DMS114 treated with DMSO at 0.1 percent for 48 hours (cell line): ENCODE measurements around the gene ADGRG1.
"Not testable (repeated sequence)": the region's sequence is repeated elsewhere in the genome, so short reads cannot be mapped to it uniquely, and the experiment has no call there.

Experiments
- DNase-seq: peaks from one replicate; lab custom pipeline; 2025; ENCODE audit not compliant: unreplicated experiment; lab: John Stamatoyannopoulos, UW

The ADGRG1 gene

DNA sequence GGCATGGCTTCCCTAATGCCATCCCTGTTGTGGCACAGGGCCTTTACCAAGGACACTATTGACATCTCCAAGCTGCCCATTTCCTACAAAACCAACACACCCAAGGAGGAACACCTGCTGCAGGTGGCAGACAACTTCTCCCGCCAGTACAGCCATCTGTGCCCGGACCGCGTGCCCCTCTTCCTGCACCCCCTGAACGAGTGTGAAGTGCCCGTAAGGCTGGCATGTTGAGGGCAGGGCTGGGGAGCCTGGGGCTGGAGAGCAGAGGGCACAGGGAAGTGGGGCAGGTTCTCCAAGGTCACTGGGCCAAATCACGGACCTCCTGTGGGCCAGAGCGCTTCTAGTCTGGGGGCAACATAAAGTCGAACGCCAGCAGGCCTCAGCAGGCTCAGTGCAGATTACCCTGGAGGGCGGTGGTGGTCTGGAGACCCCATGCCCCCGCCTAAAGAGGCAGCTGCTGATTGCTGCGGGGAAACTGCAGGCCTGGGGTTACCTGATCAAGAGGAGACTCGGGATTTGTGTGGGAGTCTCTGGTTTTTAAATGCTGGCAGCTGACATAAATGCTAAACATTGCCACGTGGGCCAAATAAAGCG, 70.5 kb downstream of the ADGRG1 start:
- DNase-seq: no peak

DNA sequence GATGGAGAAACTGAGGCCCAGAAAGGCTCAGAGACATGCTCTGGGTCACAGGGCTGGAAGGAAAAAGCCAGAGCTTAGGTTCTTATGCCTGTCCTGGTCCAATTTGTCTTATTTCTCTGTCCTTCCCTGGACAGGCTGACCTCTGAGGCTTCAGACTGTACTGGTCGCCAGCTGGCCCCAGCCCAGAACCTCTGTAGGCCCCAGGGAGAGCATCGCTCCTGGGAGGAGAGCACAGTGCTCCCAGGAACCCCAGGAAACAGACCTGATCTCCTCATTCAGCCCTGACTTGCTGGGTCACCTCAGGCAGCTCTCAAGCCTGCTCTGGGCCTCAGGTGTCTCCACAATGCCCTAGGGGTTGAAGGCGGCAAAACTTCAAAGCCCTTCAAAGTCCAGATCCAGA, 71.1 kb downstream of the ADGRG1 start:
- DNase-seq: no peak

DNA sequence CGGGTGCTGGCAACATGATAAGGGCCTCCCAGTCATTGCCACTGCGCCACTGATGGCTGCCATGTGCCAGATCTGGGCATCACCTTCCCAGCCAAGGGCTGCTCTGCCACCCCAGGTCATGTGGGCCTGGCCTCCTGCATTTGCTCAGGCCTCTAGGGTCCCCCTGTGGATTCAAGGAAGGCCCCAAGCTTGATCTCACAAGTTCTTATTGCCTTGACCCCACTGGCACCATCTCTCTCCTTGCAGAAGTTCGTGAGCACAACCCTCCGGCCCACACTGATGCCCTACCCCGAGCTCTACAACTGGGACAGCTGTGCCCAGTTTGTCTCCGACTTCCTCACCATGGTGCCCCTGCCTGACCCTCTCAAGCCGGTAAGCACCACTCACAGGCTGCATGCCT, 71.5 kb downstream of the ADGRG1 start:
- no peak for DNase-seq

DNA sequence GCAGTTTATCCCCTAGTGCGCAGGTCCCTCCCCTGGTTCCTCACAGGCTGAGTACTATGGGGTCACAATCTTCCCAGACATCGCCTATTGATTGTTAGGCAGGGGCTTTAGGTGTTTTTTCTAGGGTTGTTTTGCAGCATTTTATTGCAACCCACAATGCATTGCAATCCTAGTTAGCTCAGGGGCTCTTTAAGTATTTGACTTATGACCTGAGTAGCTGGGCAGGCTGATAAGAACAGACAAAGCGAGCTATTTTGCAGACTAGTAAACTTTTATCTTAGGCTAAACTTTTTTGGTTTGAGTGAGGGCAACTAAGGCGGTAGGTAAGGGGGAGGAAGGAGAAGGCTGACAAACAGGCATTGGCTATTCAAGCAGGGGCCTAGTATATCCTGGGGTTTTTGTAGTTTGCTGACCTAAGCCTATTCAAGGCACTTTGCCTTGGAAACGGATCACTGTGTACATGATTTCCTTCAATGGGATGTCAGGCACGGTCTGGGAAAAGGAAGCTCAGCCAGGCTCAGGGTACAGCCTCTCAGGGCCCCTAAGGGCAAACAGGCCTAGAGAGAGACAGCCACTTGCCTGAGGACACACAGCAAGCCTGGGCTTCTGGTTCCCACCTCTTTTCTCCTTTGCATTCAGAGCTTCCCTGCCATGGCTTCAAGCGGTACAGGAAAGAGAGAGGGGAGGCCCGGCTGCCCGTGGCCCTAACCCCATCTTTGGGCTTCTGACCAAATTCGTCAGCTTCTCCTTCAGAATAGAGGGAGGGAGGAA, 72.5 kb downstream of the ADGRG1 start:
- no peak for DNase-seq

- no peak for DNase-seq
These were observed 73.4 kb downstream of the ADGRG1 start for GRCh38 chr16:57701759-57702371.

DNA sequence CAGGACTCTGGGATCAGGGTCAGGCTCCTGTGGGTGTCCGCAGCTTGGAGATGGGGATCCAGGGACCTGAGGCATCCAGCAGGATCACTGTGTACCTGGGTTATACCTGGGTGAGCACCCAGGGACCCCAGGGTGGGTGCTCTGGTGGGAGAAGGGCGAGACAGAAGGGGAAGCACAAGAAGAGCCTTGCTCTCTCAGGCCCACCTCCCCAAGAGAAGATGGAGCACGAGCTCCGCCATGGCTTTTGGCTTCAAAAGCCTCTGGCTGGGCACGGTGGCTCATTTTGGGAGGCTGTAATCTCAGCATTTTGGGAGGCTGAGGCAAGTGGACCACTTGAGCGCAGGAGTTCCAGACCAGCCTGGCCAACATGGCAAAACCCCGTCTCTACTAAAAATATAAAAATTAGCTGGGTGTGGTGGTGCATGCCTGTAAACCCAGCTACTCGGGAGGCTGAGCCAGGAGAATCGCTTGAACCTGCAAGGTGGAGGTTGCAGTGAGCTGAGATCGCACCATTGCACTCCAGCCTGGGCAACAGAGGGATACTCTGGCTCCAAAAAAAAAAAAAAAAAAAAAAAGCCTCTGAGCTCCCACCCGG, 75.1 kb downstream of the ADGRG1 start:
- DNase-seq: no peak

DNA sequence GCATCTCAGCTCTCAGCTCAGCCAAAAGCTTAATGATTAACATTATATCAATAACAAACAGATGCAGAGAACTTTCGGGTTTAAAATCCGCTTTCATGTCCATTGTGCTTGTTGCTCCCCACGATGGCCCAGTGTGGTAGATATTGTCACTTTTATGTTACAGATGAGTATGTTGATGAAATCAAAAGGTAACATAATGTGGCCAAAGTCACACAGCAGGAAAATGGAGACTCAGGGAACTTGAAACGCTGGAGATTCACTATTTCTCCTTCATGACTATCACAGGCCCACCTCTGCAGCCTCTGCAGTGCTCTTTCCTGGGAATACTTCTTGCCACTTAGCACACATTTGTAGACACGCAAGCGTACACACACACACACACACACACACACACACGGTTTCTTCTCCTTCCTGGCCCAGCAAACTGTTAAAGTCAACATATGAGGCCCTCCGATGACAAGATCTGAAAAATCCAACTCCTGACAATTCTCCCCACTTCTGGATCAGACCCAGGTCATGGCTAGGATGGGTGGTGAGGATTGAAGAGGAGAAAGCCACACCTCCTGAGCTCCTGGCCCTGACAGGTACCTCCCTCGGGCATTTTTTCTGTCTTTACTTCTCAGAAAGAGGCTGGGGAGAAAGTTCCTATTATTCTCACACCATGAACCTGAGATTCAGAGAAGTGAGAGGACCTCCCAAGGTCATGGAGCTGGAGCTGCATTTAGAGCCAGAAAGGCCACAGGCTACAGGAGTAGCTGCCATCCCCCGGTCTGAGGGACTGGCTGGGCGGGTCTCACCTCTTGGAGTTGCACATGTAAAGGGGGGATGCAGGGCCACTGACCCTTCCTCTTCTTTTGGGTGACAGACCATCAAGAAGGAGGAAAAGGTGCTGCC, 75.8 kb downstream of the ADGRG1 start:
- no peak for DNase-seq

DNA sequence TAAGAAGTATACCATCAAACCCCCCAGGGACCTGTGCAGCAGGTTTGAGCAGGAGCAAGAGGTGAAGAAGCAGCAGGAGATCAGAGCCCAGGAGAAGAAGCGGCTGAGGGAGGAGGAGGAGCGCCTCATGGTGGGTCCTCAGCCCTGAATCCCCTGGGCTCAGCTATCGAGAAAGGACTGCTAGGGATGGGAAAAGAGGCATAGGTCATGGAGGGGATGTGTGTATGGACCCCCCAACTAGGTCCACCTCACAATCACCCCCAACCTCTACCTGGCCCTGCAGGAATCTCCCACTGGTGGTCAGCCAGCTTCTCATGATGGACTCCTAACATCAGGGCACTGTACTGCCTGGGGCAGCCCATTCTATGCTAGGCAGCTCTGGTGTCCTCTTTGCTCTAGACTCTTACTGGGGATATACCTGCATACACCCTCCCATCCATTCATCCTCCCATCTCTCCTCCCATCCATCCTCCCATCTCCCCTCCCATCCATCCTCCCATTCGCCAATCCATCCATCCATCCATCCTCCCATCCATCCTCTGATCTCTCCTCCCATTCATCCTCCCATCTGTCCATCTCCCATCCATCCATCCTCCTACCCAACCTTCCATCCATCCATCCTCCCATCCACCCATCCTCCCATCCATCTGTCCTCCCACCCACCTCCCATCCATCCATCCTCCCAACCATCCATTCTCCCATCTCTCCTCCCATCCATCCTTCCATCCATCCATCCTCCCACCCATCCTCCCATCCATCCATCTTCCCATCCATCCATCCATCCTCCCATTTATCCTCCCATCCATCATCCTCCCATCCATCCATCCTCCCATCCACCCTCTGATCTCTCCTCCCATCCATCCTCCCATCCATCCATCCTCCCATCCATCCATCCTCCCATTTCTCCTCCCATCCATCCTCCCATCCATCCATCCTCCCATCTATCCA, 76.7 kb downstream of the ADGRG1 start:
- no peak for DNase-seq

GRCh38 chr16:57706717-57707116, 78.3 kb downstream of the ADGRG1 start:
- no peak for DNase-seq

GRCh38 chr16:57707331-57707730, 78.9 kb downstream of the ADGRG1 start:
- DNase-seq: no peak

DNA sequence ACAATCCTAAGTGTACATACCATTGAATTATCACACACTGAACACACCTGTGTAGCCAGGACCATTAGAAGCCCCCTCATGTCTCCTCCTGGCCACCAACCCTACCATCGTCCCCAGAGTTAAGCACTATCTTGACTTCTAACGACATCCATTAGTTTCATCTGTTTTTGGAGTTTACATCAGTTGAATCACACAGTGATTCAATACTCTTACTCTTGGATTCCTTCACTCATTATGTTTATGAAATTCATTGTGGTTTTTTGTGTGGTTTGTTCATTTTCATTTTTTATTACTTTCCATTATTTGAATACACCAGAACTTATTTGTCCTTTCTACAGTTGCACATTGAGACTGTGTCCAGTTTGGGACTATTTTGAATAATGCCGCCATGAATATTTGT, 79.7 kb downstream of the ADGRG1 start:
- DNase-seq: no peak

DNA sequence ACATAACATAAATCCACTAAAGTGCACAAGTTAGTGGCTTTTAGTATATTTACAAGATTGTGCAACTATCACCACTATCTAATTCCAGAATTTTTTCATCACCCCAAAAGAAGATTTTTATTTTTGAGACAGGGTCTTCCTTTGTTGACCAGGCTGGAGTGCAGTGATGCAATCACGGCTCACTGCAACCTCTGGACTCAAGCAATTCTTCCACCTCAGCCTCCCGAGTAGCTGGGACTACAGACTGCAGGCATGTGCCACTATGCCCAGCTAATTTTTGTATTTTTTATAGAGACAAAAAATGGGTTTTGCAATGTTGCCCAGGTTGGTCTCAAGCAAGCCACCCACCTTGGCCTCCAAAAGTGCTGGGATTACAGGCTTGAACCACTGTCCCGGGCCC, 81.2 kb downstream of the ADGRG1 start:
- DNase-seq: no peak

DNA sequence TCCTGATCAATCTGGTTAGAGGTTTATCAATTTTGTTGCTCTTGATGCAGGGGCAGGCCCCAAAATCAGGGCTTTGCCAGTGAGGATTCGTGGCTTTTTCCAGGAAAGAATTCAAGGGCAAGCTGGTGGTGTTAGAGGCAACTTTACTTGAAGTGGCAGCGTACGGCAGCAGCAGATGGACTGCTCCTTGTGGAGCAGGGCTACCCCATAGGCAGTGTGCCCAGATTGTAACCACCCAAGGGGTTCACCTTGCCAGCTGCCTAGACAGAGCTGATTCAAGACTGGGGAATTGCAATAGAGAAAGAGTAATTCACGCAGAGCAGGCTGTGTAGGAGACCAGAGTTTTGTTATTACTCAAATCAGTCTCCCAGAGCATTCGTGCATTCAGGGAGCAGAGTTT, 82.9 kb downstream of the ADGRG1 start:
- no peak for DNase-seq

GRCh38 chr16:57711993-57712392, 83.6 kb downstream of the ADGRG1 start:
- DNase-seq: no peak

- DNase-seq: not testable (repeated sequence)
These were observed 84.1 kb downstream of the ADGRG1 start for GRCh38 chr16:57712569-57712968.

DNA sequence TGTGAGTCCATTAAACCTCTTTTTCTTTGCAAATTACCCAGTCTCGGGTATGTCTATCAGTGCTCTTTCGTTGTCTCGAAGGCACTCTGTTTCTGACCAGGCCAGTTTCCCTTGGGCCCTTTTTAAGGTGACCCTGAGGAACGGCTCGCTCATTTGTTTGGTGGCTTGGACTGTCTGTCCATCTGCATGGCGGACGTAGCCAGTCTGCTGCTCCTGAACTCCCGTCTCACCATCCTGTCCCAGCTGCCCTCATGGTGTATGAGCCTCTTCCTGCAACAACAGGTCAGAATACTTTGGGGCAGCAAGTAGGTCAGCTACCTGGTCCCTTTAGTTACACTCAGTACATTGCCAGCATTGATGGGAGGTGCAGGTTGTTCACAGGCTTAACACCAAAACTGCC, 85.2 kb downstream of the ADGRG1 start:
- no peak for DNase-seq

GRCh38 chr16:57714047-57714446, 85.6 kb downstream of the ADGRG1 start:
- DNase-seq: no peak
